Ascending aorta (tissue), 2 donors: ENCODE data around the gene WDR89. TPM values are rescaled to one million over a fixed set of nuclear protein-coding genes. Genes with fewer than 3 reads are reported as not detected.

Source experiments
- DNase-seq, 2 donors: peaks; one replicate each; pipeline ENCODE4 v3.0.0-alpha.2; 2019; ENCODE audit warnings: low spot score in 2 of 2
- H3K27ac ChIP-seq, 2 donors: fragments of 200-600 bp; sonication (generic); one replicate each; pipeline ENCODE4 v1.5.1; 2016 to 2017; ENCODE audit warnings: mild to moderate bottlenecking in 1 of 2
- H3K27me3 ChIP-seq: fragments of 200-600 bp; sonication (generic); one replicate; pipeline ENCODE4 v1.5.1; 2017
- H3K36me3 ChIP-seq, 2 donors: fragments of 200-600 bp; sonication (generic); one replicate each; pipeline ENCODE4 v1.5.1; 2016
- H3K4me1 ChIP-seq, 2 donors: fragments of 200-600 bp; sonication (generic); one replicate each; pipeline ENCODE4 v1.5.1; 2016 to 2017; ENCODE audit warnings: mild to moderate bottlenecking in 1 of 2
- H3K4me3 ChIP-seq, 2 donors: fragments of 200-600 bp; sonication (generic); one replicate each; pipeline ENCODE4 v1.5.1; 2016 to 2017; ENCODE audit warnings: mild to moderate bottlenecking in 1 of 2
- H3K9me3 ChIP-seq, 2 donors: fragments of 200-600 bp; sonication (generic); one replicate each; pipeline ENCODE4 v1.5.1; 2016
- intact Hi-C: fragments of 100-400 bp; cut with DNase I; formaldehyde crosslinking; loops from one replicate; pipeline ENCODE4 v1.15.1; 2023
- total RNA-seq: library from RNA; depleted of rRNA; stranded (reverse); fragments of >200 nt; gene quantifications from one replicate; pipeline ENCODE4 v1.1.0, GENCODE V29; 2016
- TF ChIP-seq, protein P1 (sequence below), 3 experiments: fragments of 200-600 bp in 2 of 3; fragments of 450-650 bp in 1 of 3; sonication (generic) in 2 of 3; IDR thresholded peaks; one replicate each; pipeline ENCODE4 v1.5.1; 2016 to 2019; ENCODE audit warnings: antibody characterized with exemption in 3 of 3, mild to moderate bottlenecking in 1 of 3, moderate library complexity in 1 of 3

The WDR89 gene, protein sequence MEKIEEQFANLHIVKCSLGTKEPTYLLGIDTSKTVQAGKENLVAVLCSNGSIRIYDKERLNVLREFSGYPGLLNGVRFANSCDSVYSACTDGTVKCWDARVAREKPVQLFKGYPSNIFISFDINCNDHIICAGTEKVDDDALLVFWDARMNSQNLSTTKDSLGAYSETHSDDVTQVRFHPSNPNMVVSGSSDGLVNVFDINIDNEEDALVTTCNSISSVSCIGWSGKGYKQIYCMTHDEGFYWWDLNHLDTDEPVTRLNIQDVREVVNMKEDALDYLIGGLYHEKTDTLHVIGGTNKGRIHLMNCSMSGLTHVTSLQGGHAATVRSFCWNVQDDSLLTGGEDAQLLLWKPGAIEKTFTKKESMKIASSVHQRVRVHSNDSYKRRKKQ
- total RNA-seq = not detected

DNA sequence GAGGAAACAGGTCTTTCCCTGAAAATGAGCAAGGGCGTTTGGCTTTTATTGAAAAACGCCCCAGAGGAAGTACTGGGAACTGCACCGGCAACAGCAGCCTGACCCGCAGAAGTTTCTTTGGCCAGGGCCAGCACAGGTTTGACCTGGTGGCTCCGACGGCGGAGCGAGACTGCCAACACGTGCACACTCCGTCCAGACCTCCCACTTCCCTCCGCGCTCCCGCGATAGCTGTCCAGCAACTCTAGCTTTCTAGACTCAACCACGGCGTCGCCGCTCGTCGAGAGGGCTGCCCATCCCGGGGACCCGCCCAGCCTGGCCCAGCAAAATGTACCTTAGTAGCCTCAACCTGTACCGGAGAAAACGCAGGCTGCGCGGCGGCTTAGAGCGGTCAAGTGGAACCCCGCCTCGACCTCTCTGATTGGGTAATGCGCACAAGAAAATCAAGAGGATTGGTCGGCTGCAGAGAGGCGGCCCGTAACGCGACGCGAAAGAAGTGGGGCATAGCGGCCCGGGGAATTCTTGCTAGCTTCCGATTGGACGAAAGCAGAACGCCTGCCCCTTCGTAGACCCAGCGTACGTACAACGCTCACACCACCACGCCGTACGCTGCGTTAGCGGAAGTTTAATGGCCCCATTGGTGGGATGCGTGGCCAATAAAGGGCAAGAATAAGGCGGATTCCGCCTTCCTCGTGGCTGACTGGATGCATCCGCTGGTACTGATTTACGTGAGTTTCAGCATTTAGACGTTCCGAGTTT is at the start of gene WDR89:
Gene WDR89 (minus strand): TSS at position 399 of the 756 bp plus-strand sequence. CDS start 41,929 bp downstream, outside the sequence.
- intact Hi-C loops = loop anchor here (1.0 to 10.0 kb wide), 5 partner anchors 85 to 1273 kb away; partner anchors contain the start of genes CHURC1, PPP2R5E, ZBTB1 and ZBTB25
- DNase-seq = peak; percentile 94 to 99

DNA sequence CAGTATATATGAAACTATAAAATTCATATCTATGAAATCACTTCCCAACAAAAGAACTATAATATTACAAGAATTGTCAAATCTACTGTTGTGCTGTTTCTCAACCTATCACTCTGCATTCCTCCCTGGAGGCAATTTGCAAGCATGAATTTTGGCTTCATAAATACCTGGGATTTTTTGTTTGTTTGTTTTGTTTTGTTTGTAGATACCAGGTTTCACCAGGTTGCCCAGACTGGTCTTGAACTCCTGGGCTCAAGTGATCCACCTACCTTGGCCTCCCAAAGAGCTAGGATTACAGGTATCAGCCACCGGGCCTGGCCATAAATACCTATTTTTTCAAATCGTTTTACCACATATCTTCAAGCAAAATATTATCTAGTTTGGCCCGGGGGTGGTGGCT is 47.5 kb upstream of the WDR89 start:
- no peak for DNase-seq
- peaks cover 7 to 8% of the 10 kb centered on the region in 2 donors for H3K36me3 ChIP-seq
- intact Hi-C loops = no loop called here
- H3K4me3 ChIP-seq = no peak overlapping the region
- TF ChIP-seq, protein P1, sequence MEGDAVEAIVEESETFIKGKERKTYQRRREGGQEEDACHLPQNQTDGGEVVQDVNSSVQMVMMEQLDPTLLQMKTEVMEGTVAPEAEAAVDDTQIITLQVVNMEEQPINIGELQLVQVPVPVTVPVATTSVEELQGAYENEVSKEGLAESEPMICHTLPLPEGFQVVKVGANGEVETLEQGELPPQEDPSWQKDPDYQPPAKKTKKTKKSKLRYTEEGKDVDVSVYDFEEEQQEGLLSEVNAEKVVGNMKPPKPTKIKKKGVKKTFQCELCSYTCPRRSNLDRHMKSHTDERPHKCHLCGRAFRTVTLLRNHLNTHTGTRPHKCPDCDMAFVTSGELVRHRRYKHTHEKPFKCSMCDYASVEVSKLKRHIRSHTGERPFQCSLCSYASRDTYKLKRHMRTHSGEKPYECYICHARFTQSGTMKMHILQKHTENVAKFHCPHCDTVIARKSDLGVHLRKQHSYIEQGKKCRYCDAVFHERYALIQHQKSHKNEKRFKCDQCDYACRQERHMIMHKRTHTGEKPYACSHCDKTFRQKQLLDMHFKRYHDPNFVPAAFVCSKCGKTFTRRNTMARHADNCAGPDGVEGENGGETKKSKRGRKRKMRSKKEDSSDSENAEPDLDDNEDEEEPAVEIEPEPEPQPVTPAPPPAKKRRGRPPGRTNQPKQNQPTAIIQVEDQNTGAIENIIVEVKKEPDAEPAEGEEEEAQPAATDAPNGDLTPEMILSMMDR (IDR thresholded peaks at IDR 0.05) = no peak
- no peaks in the 10 kb centered on the region for H3K27me3 ChIP-seq
- no peak overlapping the region for H3K27ac ChIP-seq
- no peaks in the 10 kb centered on the region for H3K4me1 ChIP-seq
- H3K9me3 ChIP-seq = no peaks in the 10 kb centered on the region

More for the DNA sequence above, at the start of gene WDR89:
- H3K4me3 ChIP-seq = peak within 1 kb of the TSS; percentile 79 to 83
- TF ChIP-seq, protein P1 (IDR thresholded peaks at IDR 0.05) = peak; percentile 71 to 86 (median 76)
- H3K36me3 ChIP-seq = no peaks in the 10 kb centered on the region
- peak within 1 kb of the TSS; percentile 93 to 94 for H3K27ac ChIP-seq
- H3K4me1 ChIP-seq = peaks cover 3 to 11% of the 10 kb centered on the region in 2 donors
- H3K9me3 ChIP-seq = no peaks in the 10 kb centered on the region
- no peaks in the 10 kb centered on the region for H3K27me3 ChIP-seq

DNA sequence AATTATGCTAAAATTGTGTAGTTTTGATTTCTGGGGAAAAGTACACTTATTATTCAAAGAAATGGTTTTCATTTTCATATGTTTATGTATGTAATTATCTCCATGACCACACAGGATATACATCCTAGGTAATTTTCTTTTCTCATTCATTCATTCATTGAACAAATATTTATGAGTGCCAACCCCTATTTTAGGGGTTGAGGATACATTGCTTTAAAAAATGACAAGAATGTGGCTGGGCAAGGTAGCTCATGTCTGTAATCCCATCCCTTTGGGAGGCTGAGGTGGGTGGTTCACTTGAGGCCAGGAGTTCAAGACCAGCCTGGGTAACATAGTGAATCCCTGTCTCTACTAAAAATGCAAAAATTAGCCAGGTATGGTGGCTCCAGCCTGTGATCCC is 45.3 kb upstream of the WDR89 start:
- intact Hi-C loops = no loop called here
- H3K27ac ChIP-seq = no peak overlapping the region

DNA sequence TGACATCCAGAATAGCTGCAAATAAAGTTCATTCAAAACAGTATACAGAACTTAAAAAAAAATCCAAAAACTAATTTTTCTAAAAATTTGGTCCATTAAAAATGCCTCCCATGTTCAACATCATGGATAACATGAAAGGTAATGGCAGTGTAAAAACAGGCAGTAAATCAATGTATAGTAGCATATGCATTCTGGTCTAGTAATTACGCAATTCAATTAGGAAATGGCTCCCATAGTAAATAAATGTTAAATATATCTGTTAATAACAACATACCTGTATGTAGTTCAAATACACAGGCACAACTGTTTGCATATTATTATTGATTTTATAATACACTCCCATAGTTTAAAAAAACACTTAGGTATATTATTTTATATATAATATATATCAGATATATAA is 43.7 kb upstream of the WDR89 start:
- H3K27ac ChIP-seq = no peak overlapping the region
- H3K9me3 ChIP-seq = no peaks in the 10 kb centered on the region
- TF ChIP-seq, protein P1 (IDR thresholded peaks at IDR 0.05) = no peak
- no peak overlapping the region for H3K4me3 ChIP-seq
- H3K36me3 ChIP-seq = no peaks in the 10 kb centered on the region
- H3K4me1 ChIP-seq = no peaks in the 10 kb centered on the region
- intact Hi-C loops = no loop called here
- no peaks in the 10 kb centered on the region for H3K27me3 ChIP-seq
- DNase-seq = no peak

More for the DNA sequence above, 45.3 kb upstream of the WDR89 start:
- Histone ChIP-seq H3K4me1 (no peaks in the 10 kb centered on the region), H3K27me3 (no peaks in the 10 kb centered on the region), H3K9me3 (no peaks in the 10 kb centered on the region), H3K4me3 (no peak overlapping the region), H3K36me3 (peaks cover 0 to 3% of the 10 kb centered on the region in 2 donors)
- no peak for DNase-seq
- TF ChIP-seq, protein P1 (IDR thresholded peaks at IDR 0.05) = no peak

DNA sequence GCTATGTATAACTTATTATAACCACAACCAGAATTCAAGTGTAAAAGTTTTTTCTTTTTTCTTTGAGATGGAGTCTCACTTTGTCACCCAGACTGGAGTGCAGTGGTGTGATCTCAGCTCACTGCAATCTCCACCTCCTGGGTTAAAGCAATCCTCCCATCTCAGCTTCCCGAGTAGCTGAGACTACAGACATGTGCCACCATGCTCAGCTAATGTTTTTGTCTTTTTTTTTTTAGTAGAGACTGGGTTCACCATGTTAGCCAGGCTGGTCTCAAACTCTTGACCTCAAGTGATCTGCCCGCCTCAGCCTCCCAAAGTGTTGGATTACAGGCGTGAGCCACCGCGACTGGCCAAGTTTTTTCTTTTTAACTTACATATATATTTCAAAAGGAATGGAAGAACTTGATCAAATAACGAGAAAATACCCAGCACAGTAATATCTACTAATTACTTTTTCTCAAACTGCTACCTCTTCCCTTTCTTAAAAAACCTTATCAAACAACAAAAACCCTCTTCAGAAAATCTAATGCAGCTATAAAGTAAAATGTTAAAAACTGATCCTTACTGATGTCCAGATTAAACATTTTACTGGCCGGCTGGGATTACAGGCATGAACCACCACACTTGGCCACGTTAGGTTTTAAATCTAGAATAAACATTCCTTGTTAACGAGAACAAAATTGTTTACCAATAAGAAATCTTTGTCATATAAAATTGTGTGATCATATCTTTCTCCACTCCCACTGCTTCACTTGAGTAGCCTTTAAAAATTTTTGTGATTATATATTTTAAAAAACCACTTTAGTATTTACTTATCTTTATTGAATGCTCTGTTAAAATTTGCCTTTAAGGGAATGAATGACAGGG is 41.3 kb upstream of the WDR89 start:
- TF ChIP-seq, protein P1 (IDR thresholded peaks at IDR 0.05) = no peak
- intact Hi-C loops = no loop called here

More for the DNA sequence above, 41.3 kb upstream of the WDR89 start:
- no peaks in the 10 kb centered on the region for H3K27me3 ChIP-seq
- no peak overlapping the region for H3K4me3 ChIP-seq
- no peaks in the 10 kb centered on the region for H3K9me3 ChIP-seq
- no peak overlapping the region for H3K27ac ChIP-seq
- no peak for DNase-seq
- H3K4me1 ChIP-seq = no peaks in the 10 kb centered on the region
- H3K36me3 ChIP-seq = peaks cover 0 to 1% of the 10 kb centered on the region in 2 donors
